GM23338 (cell line): Measurements from ENCODE around the gene PSMA3. TPM values are rescaled to one million over a fixed set of nuclear protein-coding genes. Genes with fewer than 3 reads are reported as not detected.

Source experiments
- ATAC-seq: fragments of 200-7000 bp; cut with Tn5 transposase; 3 replicates; pipeline ENCODE4 v1.9.1; 2020
- DNase-seq: peaks from one replicate; pipeline ENCODE4 v3.0.0-alpha.2; 2015; ENCODE audit warnings: low spot score
- H2AFZ ChIP-seq: fragments of 200-600 bp; sonication (generic); 2 replicates; pipeline ENCODE4 v1.8.0; 2016; ENCODE audit warnings: antibody characterized with exemption, mild to moderate bottlenecking, moderate library complexity
- H3F3A ChIP-seq: fragments of 200-600 bp; sonication (generic); replicated peaks from 2 replicates; pipeline ENCODE4 v1.8.0; 2017; ENCODE audit warnings: antibody characterized with exemption, mixed run types, low read depth
- H3K27ac ChIP-seq: fragments of 200-600 bp; sonication (generic); 2 replicates; pipeline ENCODE4 v1.6.1; 2016; ENCODE audit warnings: low read depth
- H3K27me3 ChIP-seq: fragments of 200-600 bp; sonication (generic); 2 replicates; pipeline ENCODE4 v1.8.0; 2016; ENCODE audit warnings: mild to moderate bottlenecking, mixed run types, moderate library complexity; ENCODE audit not compliant: insufficient read depth
- H3K36me3 ChIP-seq: fragments of 200-600 bp; sonication (generic); 2 replicates; pipeline ENCODE4 v1.8.0; 2016; ENCODE audit warnings: mild to moderate bottlenecking; ENCODE audit not compliant: insufficient read depth
- H3K4me1 ChIP-seq: fragments of 200-600 bp; sonication (generic); 2 replicates; pipeline ENCODE4 v1.8.0; 2016; ENCODE audit warnings: mild to moderate bottlenecking, moderate library complexity; ENCODE audit not compliant: insufficient read depth
- H3K4me2 ChIP-seq: fragments of 200-600 bp; sonication (generic); 2 replicates; pipeline ENCODE4 v1.7.1; 2017; ENCODE audit warnings: mixed run types
- H3K4me3 ChIP-seq: fragments of 200-600 bp; sonication (generic); 2 replicates; pipeline ENCODE4 v1.6.1; 2016; ENCODE audit warnings: mixed run types
- H3K79me2 ChIP-seq: fragments of 200-600 bp; sonication (generic); replicated peaks from 2 replicates; pipeline ENCODE4 v1.8.0; 2017; ENCODE audit warnings: mild to moderate bottlenecking; ENCODE audit not compliant: insufficient read depth
- H3K9me2 ChIP-seq: fragments of 200-600 bp; sonication (generic); 2 replicates; pipeline ENCODE4 v1.8.0; 2017; ENCODE audit not compliant: insufficient read depth
- H4K20me1 ChIP-seq: fragments of 200-600 bp; sonication (generic); replicated peaks from 2 replicates; pipeline ENCODE4 v1.8.0; 2017; ENCODE audit warnings: mild to moderate bottlenecking; ENCODE audit not compliant: insufficient read depth
- H3K27ac Mint-ChIP-seq: 2 replicates; pipeline ENCODE4 v1.8.0; 2020; ENCODE audit warnings: inconsistent platforms, mild to moderate bottlenecking, moderate library complexity, mixed read lengths
- H3K27me3 Mint-ChIP-seq: 3 replicates; pipeline ENCODE4 v1.8.0; 2022; ENCODE audit warnings: low read depth, mild to moderate bottlenecking, moderate library complexity, mixed read lengths, inconsistent platforms; ENCODE audit not compliant: insufficient read depth, poor library complexity
- H3K36me3 Mint-ChIP-seq: 3 replicates; pipeline ENCODE4 v1.8.0; 2021; ENCODE audit warnings: low read depth, mild to moderate bottlenecking, inconsistent platforms, moderate library complexity, mixed read lengths
- H3K4me1 Mint-ChIP-seq: 3 replicates; pipeline ENCODE4 v1.8.0; 2020; ENCODE audit warnings: mild to moderate bottlenecking, inconsistent platforms, mixed read lengths
- H3K4me3 Mint-ChIP-seq: 3 replicates; pipeline ENCODE4 v1.8.0; 2021; ENCODE audit warnings: moderate library complexity, mild to moderate bottlenecking, inconsistent platforms, mixed read lengths
- H3K9me3 Mint-ChIP-seq: 3 replicates; pipeline ENCODE4 v1.8.0; 2020; ENCODE audit warnings: moderate library complexity, mild to moderate bottlenecking, inconsistent platforms, mixed read lengths
- CREB1 ChIP-seq: fragments of 250-450 bp; sonication (Bioruptor Pico); IDR thresholded peaks from 2 replicates; pipeline ENCODE4 v1.5.0; 2020; ENCODE audit warnings: low read depth, mild to moderate bottlenecking, moderate library complexity
- EZH2 ChIP-seq: fragments of 200-600 bp; sonication (generic); IDR thresholded peaks from one replicate; pipeline ENCODE4 v1.8.0; 2017; ENCODE audit warnings: antibody characterized with exemption, mild to moderate bottlenecking, low read depth; ENCODE audit not compliant: unreplicated experiment
- EZH2phosphoT487 ChIP-seq: fragments of 200-600 bp; sonication (generic); IDR thresholded peaks from one replicate; pipeline ENCODE4 v1.8.1; 2018; ENCODE audit warnings: antibody characterized with exemption; ENCODE audit not compliant: unreplicated experiment
- JUNB ChIP-seq: IDR thresholded peaks from one replicate; pipeline ENCODE4 v1.6.1; 2016; ENCODE audit warnings: antibody characterized with exemption; ENCODE audit not compliant: unreplicated experiment
- NANOG ChIP-seq: IDR thresholded peaks from 2 replicates; pipeline ENCODE4 v1.6.1; 2016; ENCODE audit warnings: antibody characterized with exemption, borderline replicate concordance
- POLR2AphosphoS5 ChIP-seq: IDR thresholded peaks from 2 replicates; pipeline ENCODE4 v1.6.1; 2016; ENCODE audit warnings: antibody characterized with exemption, low read depth
- STAT1 ChIP-seq: IDR thresholded peaks from one replicate; pipeline ENCODE4 v1.6.1; 2016; ENCODE audit warnings: antibody characterized with exemption; ENCODE audit not compliant: unreplicated experiment
- ZNF114 ChIP-seq: fragments of 250-450 bp; sonication (Bioruptor Pico); IDR thresholded peaks from 2 replicates; pipeline ENCODE4 v1.5.0; 2020; ENCODE audit warnings: mild to moderate bottlenecking, moderate library complexity
- ZNF331 ChIP-seq: fragments of 250-450 bp; sonication (Bioruptor Pico); IDR thresholded peaks from 2 replicates; pipeline ENCODE4 v1.5.0; 2020; ENCODE audit warnings: low read depth, mild to moderate bottlenecking, moderate library complexity
- polyA plus RNA-seq: library from polyadenylated mRNA; unstranded; fragments of >200 nt; fragmentation: Nextera tagmentation; extraction: Ambion mirVana; gene quantifications from 2 replicates; pipeline ENCODE4 v1.2.1, GENCODE V29; 2016
- total RNA-seq: library from RNA; depleted of rRNA; stranded (reverse); fragments of >200 nt; shearing (Covaris generic); gene quantifications from 2 replicates; pipeline ENCODE4 v1.2.3, GENCODE V29; 2014
- TF ChIP-seq, protein P1 (sequence below), 2 experiments: fragments of 200-600 bp in 1 of 2; sonication (generic) in 1 of 2; conservative IDR thresholded peaks; 2 replicates each; pipeline versions ENCODE4 v1.5.1 to v1.6.1; 2016 to 2017; ENCODE audit warnings: antibody characterized with exemption in 2 of 2, low read depth in 2 of 2, mild to moderate bottlenecking in 2 of 2, moderate library complexity in 1 of 2
- TF ChIP-seq, protein P2 (sequence below): IDR thresholded peaks from one replicate; pipeline ENCODE4 v1.6.1; 2018; ENCODE audit warnings: antibody characterized with exemption; ENCODE audit not compliant: unreplicated experiment
- TF ChIP-seq, protein P3 (sequence below): IDR thresholded peaks from 2 replicates; pipeline ENCODE4 v1.6.1; 2016; ENCODE audit warnings: antibody characterized with exemption

Gene PSMA3
- total and polyA plus RNA-seq, 2 experiments from 2014 or later, result 184 to 677 TPM

DNA sequence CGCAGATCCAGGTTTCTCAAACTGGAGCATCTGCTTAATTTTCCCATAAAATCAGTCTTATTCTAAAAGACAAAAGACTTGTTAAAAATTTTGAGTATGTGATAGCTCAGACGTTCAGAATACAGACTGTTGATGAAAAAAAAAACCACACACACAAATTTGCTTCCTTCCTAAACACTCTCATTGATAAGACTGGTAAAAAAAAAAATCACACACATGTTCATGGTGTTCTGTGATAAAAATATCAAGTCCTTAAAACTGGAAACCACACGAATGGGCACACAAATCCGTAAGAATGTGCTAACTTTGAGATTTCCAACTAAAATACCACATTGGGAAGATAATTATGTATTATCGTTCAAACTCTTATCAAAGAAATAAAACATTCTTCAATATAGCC, 47.0 kb downstream of the PSMA3 start:
- H3K9me3 Mint-ChIP-seq, result no peaks in the 10 kb centered on the region
- Histone ChIP-seq H3K27me3 (no peaks in the 10 kb centered on the region), H3K9me2 (no peaks in the 10 kb centered on the region), H3K27ac (no peak overlapping the region), H3K4me1 (peaks cover 8% of the 10 kb centered on the region; the same call in 1 of the 2 replicates), H3K36me3 (peaks cover 36% of the 10 kb centered on the region; the same call in 1 of the 2 replicates), H3F3A (0 out of 2 replicates have a peak, but pooled peaks cover 2% of the 10 kb centered on the region), H3K4me2 (no peak overlapping the region), H3K79me2 (peaks cover 98% of the 10 kb centered on the region), H4K20me1 (peaks cover 22% of the 10 kb centered on the region), H2AFZ (no peak overlapping the region), H3K4me3 (no peak overlapping the region)
- H3K36me3 Mint-ChIP-seq, result peaks cover 73% of the 10 kb centered on the region
- H3K4me1 Mint-ChIP-seq, result peaks cover 2% of the 10 kb centered on the region; the same call in 1 of the 3 replicates
- no peak for TF ChIP-seq ZNF114
- TF ChIP-seq, protein P1, sequence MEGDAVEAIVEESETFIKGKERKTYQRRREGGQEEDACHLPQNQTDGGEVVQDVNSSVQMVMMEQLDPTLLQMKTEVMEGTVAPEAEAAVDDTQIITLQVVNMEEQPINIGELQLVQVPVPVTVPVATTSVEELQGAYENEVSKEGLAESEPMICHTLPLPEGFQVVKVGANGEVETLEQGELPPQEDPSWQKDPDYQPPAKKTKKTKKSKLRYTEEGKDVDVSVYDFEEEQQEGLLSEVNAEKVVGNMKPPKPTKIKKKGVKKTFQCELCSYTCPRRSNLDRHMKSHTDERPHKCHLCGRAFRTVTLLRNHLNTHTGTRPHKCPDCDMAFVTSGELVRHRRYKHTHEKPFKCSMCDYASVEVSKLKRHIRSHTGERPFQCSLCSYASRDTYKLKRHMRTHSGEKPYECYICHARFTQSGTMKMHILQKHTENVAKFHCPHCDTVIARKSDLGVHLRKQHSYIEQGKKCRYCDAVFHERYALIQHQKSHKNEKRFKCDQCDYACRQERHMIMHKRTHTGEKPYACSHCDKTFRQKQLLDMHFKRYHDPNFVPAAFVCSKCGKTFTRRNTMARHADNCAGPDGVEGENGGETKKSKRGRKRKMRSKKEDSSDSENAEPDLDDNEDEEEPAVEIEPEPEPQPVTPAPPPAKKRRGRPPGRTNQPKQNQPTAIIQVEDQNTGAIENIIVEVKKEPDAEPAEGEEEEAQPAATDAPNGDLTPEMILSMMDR (conservative IDR thresholded peaks at IDR 0.05; ENCODE audit: low read depth in 2 of 2), result no peak
- no peak for TF ChIP-seq ZNF331 (CRISPR knock-in tag)
- TF ChIP-seq, protein P2, sequence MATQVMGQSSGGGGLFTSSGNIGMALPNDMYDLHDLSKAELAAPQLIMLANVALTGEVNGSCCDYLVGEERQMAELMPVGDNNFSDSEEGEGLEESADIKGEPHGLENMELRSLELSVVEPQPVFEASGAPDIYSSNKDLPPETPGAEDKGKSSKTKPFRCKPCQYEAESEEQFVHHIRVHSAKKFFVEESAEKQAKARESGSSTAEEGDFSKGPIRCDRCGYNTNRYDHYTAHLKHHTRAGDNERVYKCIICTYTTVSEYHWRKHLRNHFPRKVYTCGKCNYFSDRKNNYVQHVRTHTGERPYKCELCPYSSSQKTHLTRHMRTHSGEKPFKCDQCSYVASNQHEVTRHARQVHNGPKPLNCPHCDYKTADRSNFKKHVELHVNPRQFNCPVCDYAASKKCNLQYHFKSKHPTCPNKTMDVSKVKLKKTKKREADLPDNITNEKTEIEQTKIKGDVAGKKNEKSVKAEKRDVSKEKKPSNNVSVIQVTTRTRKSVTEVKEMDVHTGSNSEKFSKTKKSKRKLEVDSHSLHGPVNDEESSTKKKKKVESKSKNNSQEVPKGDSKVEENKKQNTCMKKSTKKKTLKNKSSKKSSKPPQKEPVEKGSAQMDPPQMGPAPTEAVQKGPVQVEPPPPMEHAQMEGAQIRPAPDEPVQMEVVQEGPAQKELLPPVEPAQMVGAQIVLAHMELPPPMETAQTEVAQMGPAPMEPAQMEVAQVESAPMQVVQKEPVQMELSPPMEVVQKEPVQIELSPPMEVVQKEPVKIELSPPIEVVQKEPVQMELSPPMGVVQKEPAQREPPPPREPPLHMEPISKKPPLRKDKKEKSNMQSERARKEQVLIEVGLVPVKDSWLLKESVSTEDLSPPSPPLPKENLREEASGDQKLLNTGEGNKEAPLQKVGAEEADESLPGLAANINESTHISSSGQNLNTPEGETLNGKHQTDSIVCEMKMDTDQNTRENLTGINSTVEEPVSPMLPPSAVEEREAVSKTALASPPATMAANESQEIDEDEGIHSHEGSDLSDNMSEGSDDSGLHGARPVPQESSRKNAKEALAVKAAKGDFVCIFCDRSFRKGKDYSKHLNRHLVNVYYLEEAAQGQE, result no peak
- TF ChIP-seq POLR2AphosphoS5, result no peak
- TF ChIP-seq EZH2phosphoT487, result no peak
- no peak overlapping the region for H3K27ac Mint-ChIP-seq
- H3K4me3 Mint-ChIP-seq, result no peak overlapping the region
- H3K27me3 Mint-ChIP-seq, result no peaks in the 10 kb centered on the region
- DNase-seq, result no peak
- ATAC-seq, result no peak

DNA sequence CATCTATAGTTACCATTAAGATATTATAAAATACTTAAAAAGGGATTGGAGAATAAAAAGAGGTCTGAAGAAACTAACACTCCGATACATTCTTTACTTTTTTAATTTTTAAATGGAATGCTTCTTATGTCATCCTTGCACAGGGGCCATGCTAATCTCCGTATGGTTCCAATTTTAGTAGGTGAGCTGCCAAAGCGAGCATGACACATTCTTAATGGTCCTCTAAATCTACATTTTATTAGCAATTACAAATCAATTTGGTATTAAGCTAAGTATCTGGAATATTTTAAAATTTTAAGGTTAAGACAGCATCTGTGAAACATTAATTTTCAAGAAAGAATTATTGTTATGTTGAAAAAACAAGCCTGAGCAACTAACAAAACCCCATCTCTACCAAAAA, 47.5 kb downstream of the PSMA3 start:
- peaks cover 8% of the 10 kb centered on the region; the same call in 1 of the 2 replicates for H3K4me1 ChIP-seq
- H3K4me2 ChIP-seq, result no peak overlapping the region
- Mint-ChIP-seq H3K4me3 (no peak overlapping the region), H3K36me3 (peaks cover 67% of the 10 kb centered on the region), H3K4me1 (peaks cover 2% of the 10 kb centered on the region; the same call in 1 of the 3 replicates), H3K27ac (no peak overlapping the region), H3K27me3 (no peaks in the 10 kb centered on the region), H3K9me3 (no peaks in the 10 kb centered on the region)
- 0 out of 2 replicates have a peak, but pooled peaks cover 4% of the 10 kb centered on the region for H3F3A ChIP-seq
- H3K4me3 ChIP-seq, result no peak overlapping the region
- H3K36me3 ChIP-seq, result peaks cover 34% of the 10 kb centered on the region; the same call in 1 of the 2 replicates
- DNase-seq, result no peak
- no peaks in the 10 kb centered on the region for H3K27me3 ChIP-seq
- peaks cover 17% of the 10 kb centered on the region for H4K20me1 ChIP-seq
- peaks cover 100% of the 10 kb centered on the region for H3K79me2 ChIP-seq
- ATAC-seq, result no peak
- no peaks in the 10 kb centered on the region for H3K9me2 ChIP-seq
- H2AFZ ChIP-seq, result no peak overlapping the region
- no peak overlapping the region for H3K27ac ChIP-seq
- TF ChIP-seq ZNF114 (no peak), STAT1 (no peak), EZH2 (no peak), JUNB (no peak), POLR2AphosphoS5 (no peak), CREB1 (CRISPR knock-in tag) (no peak), NANOG (no peak)
- TF ChIP-seq, protein P1 (conservative IDR thresholded peaks at IDR 0.05; ENCODE audit: low read depth in 2 of 2), result no peak
- TF ChIP-seq, protein P2, result no peak
- TF ChIP-seq, protein P3, sequence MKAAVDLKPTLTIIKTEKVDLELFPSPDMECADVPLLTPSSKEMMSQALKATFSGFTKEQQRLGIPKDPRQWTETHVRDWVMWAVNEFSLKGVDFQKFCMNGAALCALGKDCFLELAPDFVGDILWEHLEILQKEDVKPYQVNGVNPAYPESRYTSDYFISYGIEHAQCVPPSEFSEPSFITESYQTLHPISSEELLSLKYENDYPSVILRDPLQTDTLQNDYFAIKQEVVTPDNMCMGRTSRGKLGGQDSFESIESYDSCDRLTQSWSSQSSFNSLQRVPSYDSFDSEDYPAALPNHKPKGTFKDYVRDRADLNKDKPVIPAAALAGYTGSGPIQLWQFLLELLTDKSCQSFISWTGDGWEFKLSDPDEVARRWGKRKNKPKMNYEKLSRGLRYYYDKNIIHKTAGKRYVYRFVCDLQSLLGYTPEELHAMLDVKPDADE, result no peak
